Measurements from ENCODE around the gene SQSTM1. TPM values are rescaled to one million over a fixed set of nuclear protein-coding genes. Genes with fewer than 3 reads are reported as not detected.
"Not testable (repeated sequence)": the region's sequence is repeated elsewhere in the genome, so short reads cannot be mapped to it uniquely, and the experiment has no call there.

SQSTM1 gene
- total RNA-seq, 1 experiment from 2014 or later, result 2,527 TPM

GRCh38 chr5:179824745-179825112 lies 4.0 kb downstream of the SQSTM1 start:
- no peak for DNase-seq (ENCODE audit: low spot score)

DNA sequence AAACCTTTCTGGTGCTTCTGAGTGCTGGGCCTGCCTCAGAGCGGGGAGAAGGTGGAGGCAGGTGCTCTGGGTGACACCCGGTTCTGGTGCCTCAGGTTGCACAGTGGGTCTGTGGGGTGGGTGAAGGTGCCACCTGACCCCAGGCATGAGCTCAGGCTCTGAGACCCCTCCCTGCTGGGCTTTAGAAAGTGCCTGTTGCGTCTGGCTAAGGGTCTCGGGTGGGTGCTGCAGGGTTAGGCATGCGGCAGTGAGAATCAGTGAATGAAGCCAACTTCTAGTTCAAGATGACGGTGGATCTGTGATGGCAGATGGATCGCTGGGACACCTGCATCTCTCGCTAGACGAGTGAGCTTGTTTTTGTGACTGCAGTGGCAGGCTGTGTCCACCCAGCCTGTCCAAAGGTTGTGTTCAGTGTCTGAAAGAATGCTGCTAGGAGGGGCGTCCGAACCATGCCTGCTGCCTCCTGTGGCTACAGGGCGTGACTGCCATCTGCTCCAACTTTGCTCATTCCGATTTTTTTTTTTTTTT lies 5.0 kb downstream of the SQSTM1 start:
- no peak for DNase-seq (ENCODE audit: low spot score)

GRCh38 chr5:179827680-179828079 lies 7.0 kb downstream of the SQSTM1 start:
- DNase-seq (ENCODE audit: low spot score), result peak; percentile 88

DNA sequence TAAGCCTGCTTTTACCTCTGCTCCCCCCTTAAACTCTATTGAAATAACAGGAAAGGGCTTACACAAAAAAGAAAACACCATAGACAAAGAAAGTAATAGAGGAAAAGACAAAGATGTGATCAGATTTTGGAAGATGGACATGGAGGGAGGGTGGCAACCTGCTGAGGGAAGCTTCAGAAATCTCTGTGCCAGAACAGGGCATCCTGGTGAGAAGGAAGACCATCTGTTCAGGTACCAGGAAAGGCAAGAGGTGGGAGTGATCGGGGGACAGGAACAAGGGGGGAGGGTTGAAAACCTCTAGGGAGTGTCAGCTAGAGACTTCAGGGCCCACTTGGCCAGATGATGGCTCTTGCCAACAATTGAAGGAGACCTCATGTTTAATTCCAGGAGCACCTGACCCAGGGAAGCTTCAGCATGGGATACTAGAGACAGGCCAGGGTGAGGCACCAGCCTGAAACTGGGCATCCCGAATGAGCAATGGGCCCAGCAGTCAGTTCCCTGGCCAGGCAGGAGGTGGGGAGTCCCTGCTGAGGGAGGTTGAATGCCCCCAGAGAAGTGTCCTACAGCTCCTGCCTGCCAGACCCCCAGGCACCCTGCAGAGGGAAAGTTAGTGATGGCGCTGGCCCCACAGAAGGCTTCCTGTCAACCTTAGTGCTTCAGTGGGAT lies 8.2 kb downstream of the SQSTM1 start:
- no peak for DNase-seq (ENCODE audit: low spot score)

DNA sequence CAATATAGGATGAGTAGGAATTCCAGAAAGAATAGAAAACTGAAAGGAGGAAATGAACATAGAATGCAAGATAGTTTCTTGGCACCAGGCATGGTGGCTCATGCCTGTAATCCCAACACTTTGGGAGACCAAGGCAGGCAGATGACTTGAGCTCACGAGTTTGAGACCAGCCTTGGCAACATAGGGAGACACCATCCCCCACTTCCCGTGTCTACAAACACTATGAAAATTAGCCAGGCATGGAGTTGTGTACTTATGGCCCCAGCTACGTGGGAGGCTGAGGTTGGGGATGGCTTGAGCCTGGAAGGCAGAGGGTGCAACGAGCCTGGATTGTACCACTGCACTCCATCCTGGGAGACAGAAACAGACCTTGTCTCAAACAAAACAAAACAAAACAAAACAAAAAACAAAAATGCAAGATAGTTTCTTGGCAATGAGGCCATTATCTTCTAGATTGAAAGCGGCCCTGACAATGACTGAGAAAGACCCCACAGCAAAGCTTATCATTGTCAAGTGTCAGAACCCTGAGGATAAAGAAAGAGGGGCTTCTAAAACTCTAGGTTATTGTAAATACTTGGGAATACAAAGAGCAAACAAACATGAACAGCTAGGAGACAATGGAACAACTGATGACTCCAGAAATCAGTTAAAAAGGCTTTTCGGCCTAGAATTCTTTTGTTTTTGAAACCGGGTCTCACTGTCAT lies 9.2 kb downstream of the SQSTM1 start:
- no peak for DNase-seq (ENCODE audit: low spot score)

DNA sequence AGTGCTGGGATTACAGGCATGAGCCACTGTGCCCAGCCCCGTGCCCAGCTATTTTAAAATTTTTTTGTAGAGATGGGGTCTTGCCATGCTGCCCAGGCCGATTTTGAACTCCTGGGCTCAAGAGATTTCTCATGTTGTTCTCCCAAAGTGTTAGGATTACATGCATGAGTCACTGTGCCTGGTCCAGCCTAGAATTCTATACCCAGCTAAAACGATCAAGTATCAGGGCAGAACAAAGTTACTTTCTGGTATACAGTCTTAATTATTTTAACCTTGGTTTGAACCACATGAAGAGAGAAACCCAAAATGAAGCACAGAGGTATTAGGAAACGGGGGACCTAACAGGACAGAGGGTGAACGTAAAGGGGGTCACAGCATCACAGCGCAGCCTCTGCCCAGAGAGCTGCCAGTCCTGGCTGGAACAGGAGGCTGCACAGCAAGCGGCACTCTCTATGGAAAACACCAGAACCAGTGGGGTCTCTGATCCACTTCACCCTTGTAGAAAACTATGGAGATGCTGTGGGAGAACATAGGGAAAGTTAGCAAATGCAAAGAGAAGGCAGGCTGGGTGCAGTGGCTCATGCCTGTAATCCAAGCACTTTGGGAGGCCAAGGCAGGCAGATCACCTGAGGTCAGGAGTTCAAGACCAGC lies 10.2 kb downstream of the SQSTM1 start:
- no peak for DNase-seq (ENCODE audit: low spot score)

GRCh38 chr5:179832039-179832745 lies 11.5 kb downstream of the SQSTM1 start:
- no peak for DNase-seq (ENCODE audit: low spot score)

- DNase-seq (ENCODE audit: low spot score), result no peak
Measured at GRCh38 chr5:179833056-179833708, 12.5 kb downstream of the SQSTM1 start.

DNA sequence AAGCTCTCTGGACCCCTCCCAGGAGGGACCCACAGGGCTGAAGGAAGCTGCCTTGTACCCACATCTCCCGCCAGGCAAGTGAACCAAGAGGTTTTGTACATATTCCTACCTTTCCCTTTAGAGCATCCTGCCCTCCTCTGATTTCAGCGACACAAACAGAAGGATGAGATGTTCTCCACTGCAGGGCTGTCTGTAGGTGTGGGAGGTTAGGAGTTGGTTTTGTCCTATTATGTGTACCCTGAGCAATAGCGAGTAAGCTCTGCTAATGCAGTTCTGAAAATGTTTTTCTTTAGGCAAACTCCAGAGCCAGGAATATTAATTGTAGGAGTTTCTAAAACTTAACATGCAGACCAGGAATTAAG lies 13.0 kb downstream of the SQSTM1 start:
- no peak for DNase-seq (ENCODE audit: low spot score)

- DNase-seq (ENCODE audit: low spot score), result no peak
Measured at GRCh38 chr5:179834120-179834519, 13.4 kb downstream of the SQSTM1 start.

DNA sequence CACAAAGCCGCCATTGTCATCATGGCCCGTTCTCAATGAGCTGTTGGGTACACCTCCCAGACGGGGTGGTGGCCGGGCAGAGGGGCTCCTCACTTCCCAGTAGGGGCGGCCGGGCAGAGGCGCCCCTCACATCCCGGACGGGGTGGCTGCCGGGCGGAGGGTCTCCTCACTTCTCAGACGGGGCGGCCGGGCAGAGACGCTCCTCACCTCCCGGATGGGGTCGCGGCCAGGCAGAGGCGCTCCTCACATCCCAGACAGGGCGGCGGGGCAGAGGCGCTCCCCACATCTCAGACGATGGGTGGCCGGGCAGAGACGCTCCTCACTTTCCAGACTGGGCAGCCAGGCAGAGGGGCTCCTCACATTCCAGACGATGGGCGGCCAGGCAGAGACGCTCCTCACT lies 14.2 kb downstream of the SQSTM1 start:
- DNase-seq (ENCODE audit: low spot score), result not testable (repeated sequence)

- DNase-seq (ENCODE audit: low spot score), result peak; percentile 74
Measured at GRCh38 chr5:179836225-179837019, 15.7 kb downstream of the SQSTM1 start.

GRCh38 chr5:179837076-179838011 lies 16.6 kb downstream of the SQSTM1 start:
- no peak for DNase-seq (ENCODE audit: low spot score)

DNA sequence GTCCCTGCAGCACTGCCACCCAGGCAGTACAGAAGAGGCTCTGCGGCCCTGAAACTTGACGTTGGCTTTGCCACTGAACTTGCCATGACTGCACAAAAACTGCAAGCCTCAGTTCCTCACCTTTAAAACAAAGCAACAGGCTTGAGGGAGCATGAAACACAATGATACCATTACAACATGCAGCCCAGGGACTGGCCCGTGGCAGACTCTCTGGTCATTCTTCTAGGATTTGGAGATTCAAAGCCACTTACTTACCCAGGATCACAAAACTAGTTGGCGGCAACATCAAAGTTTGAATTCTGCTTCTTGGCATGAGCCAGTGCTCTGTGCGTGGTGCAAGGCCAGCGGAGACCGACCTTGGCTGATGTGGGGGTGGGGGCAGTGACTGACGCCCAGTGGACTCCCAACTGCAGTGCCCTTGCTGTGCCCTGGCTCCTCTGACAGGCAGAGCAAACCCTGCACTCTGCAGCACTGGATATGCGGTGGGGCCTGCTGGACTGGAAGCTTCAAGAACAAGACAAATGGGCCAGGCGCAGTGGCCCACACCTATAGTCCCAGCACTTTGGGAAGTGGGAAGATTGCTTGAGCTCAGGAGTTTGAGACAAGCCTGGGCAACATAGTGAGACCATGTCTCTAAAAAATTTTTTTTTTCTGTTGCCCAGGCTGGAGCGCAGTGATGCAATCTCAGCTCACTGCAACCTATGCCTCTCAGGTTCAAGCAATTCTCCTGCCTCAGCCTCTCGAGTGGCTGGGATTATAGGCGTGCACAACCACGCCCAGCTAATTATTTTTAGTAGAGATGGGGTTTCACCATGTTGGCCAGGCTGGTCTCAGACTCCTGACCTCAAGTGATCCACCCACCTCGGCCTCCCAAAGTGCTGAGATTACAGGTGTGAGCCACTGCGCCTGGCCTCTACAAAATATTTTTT lies 18.9 kb downstream of the SQSTM1 start:
- peak; percentile 62 for DNase-seq (ENCODE audit: low spot score)

DNA sequence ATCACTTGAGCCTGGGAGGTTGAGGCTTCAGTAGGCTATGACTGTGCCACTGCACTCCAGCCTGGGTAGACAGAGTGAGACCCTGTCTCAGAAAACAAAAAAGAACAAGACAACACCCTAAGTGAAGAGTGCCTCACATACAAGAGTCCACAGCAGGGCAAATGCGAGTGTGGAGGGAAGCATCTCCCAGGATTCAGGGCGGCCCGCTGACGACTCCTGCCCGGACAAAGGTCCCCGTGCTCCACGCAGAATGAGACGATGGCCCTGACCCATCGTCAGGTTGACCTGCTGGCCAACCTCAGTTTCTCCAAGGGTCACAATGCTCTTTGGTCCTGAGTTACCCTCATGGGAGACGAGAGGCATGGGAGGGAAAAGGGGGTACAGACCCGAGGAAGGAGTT lies 19.6 kb downstream of the SQSTM1 start:
- no peak for DNase-seq (ENCODE audit: low spot score)

- no peak for DNase-seq (ENCODE audit: low spot score)
Measured at GRCh38 chr5:179840766-179841165, 20.1 kb downstream of the SQSTM1 start.

- no peak for DNase-seq (ENCODE audit: low spot score)
Measured at GRCh38 chr5:179841621-179842020, 20.9 kb downstream of the SQSTM1 start.

DNA sequence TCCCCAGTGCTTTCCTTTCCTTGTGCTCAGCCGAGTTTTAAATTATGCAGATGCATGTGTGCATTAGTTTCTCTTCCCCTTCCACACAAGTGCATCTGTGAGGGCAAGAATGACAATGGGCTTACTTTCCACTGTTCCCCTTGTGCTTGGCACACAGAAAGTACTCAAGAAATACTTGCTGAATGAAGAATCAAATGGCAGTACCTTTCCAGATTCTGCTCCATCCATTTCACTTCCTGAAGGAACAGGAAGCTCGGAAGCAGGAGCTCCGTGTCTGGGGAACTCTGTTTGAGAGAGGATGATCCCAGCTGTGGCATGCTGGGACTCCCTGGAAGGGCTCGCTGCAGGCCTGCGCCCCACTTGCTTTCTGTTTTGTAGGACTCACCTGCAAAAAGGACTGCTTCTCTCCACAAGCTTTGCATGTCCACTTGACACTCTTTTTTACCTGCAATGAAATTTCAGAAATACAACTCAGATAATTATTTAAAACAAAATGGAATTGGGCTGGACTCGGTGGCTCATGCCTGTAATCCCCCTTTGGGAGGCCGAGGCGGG lies 32.4 kb downstream of the SQSTM1 start:
- DNase-seq (ENCODE audit: low spot score), result no peak
